Right lobe of liver (tissue), 6 donors: ENCODE measurements around the gene CT45A2. TPM values are rescaled to one million over a fixed set of nuclear protein-coding genes. Genes with fewer than 3 reads are reported as not detected.
"Not testable (repeated sequence)": the region's sequence is repeated elsewhere in the genome, so short reads cannot be mapped to it uniquely, and the experiment has no call there.

Experiments
- ATAC-seq, 4 donors: fragments of 200-7000 bp; cut with Tn5 transposase; one replicate each; pipeline ENCODE4 v1.9.1; 2020; ENCODE audit warnings: mild to moderate bottlenecking in 4 of 4, moderate library complexity in 4 of 4
- DNase-seq, 3 donors: peaks; one replicate each; pipeline ENCODE4 v3.0.0-alpha.2; 2020
- H3K27ac ChIP-seq, 3 donors: fragments of 200-600 bp; one replicate each; pipeline ENCODE4 v1.8.0; 2022
- H3K27me3 ChIP-seq, 2 donors: fragments of 200-600 bp; one replicate each; pipeline ENCODE4 v1.8.0; 2022
- H3K36me3 ChIP-seq, 4 donors: fragments of 200-600 bp; sonication (generic) in 1 of 4; one replicate each; pipeline versions ENCODE4 v1.5.1 to v1.8.0; 2017 to 2022; ENCODE audit warnings: control low read depth in 1 of 4
- H3K4me1 ChIP-seq, 4 donors: fragments of 200-600 bp; sonication (generic) in 1 of 4; one replicate each; pipeline versions ENCODE4 v1.5.1 to v1.8.0; 2017 to 2022; ENCODE audit warnings: control low read depth in 1 of 4
- H3K4me3 ChIP-seq, 3 donors: fragments of 200-600 bp; one replicate each; pipeline ENCODE4 v1.8.0; 2022
- H3K9me3 ChIP-seq, 4 donors: fragments of 200-600 bp; sonication (generic) in 1 of 4; one replicate each; pipeline versions ENCODE4 v1.5.1 to v1.8.0; 2017 to 2022; ENCODE audit warnings: control low read depth in 1 of 4
- WGBS: methylation state at CpG from one replicate; pipeline ENCODE4 v1.1.6; 2018; ENCODE audit warnings: low coverage, low lambda C conversion rate; ENCODE audit not compliant: insufficient coverage; ENCODE audit errors: missing lambda C conversion rate; 5-methylcytosine and 5-hydroxymethylcytosine counted together
- intact Hi-C, 2 donors: fragments of 100-400 bp; cut with DNase I; formaldehyde crosslinking; loops; one replicate each; pipeline versions ENCODE4 v1.11.2 to v1.14.1; 2022
- long read RNA-seq: library from polyadenylated mRNA; unstranded; transcript quantifications from one replicate; pipeline ENCODE4 v2.0.0, GENCODE V29; 2019
- total RNA-seq, 6 experiments: library from RNA; depleted of rRNA in 2 of 6; stranded (reverse); fragments of >200 nt in 2 of 6; fragmentation: NEBNext Ultra II Directional in 3 of 6; extraction: Animal tissue kit (Norgen Biotek cat#: 25700) in 3 of 6; gene quantifications; one replicate each; pipeline versions ENCODE4 v1.1.0 to v1.2.4, GENCODE V29; 2016 to 2023
- donor health status: DM: no; HTN: yes; CAD: no.
- donor health status: DM: no; HTN: no; CAD: no.
- donor health status: DM: no; HTN: no; CAD: no.
- donor health status: DM: no; HTN: yes; CAD: no.
- donor health status: DM: no; HTN: yes; CAD: no.

CT45A2 gene, protein sequence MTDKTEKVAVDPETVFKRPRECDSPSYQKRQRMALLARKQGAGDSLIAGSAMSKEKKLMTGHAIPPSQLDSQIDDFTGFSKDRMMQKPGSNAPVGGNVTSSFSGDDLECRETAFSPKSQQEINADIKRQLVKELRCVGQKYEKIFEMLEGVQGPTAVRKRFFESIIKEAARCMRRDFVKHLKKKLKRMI
- not detected for total RNA-seq
- long read RNA-seq, result 0 reads

GRCh38 chrX:135819912-135820311, at the start of gene CT45A2:
Gene CT45A2, minus strand, starts transcription at chrX:135820012. Its CDS starts 3,747 bp downstream, at chrX:135816265.
- ATAC-seq, DNase-seq, H3K9me3 ChIP-seq, H3K4me3 ChIP-seq, intact Hi-C loops, H3K27ac ChIP-seq, H3K27me3 ChIP-seq, H3K36me3 ChIP-seq, H3K4me1 ChIP-seq: not testable (repeated sequence)
- WGBS, result no CpG with 5 or more reads among the region's 17 CpGs

DNA sequence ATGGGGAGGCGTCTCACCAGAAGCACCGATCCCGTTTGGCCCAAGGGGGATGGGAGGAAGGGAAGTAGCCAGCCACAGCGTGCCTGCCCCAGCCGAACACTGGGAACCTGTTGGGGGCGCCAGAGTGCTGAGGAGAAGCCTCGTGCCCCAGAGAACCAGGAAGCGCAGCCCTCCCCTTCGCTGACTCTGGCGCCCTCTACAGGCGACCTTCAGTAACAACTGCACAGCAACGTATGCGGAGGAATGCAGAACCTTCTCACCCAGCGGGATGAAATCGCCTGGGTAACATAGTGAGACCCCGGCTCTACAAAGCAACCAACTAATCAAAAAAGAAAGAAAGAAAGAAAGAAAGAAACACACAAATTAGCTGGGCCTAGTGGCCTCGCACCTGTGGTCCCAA, 34.6 kb upstream of the CT45A2 start, which contains the start of gene CT45A8:
Gene CT45A8 (minus strand): TSS at position 101 of the 400 bp plus-strand sequence. CDS start 3,755 bp downstream, outside the sequence.
- ATAC-seq, intact Hi-C loops, DNase-seq, H3K4me1 ChIP-seq, H3K4me3 ChIP-seq, H3K27ac ChIP-seq, H3K36me3 ChIP-seq, H3K27me3 ChIP-seq, H3K9me3 ChIP-seq: not testable (repeated sequence)
- WGBS, result no CpG with 5 or more reads among the region's 17 CpGs

DNA sequence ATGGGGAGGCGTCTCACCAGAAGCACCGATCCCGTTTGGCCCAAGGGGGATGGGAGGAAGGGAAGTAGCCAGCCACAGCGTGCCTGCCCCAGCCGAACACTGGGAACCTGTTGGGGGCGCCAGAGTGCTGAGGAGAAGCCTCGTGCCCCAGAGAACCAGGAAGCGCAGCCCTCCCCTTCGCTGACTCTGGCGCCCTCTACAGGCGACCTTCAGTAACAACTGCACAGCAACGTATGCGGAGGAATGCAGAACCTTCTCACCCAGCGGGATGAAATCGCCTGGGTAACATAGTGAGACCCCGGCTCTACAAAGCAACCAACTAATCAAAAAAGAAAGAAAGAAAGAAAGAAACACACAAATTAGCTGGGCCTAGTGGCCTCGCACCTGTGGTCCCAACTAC, 17.4 kb upstream of the CT45A2 start, which contains the start of gene CT45A7:
Gene CT45A7 (minus strand): TSS at position 101 of the 400 bp plus-strand sequence. CDS start 3,747 bp downstream, outside the sequence.
- ATAC-seq, H3K4me1 ChIP-seq, intact Hi-C loops, H3K27me3 ChIP-seq, H3K9me3 ChIP-seq, H3K27ac ChIP-seq, H3K36me3 ChIP-seq, DNase-seq, H3K4me3 ChIP-seq: not testable (repeated sequence)
- WGBS, result no CpG with 5 or more reads among the region's 17 CpGs

DNA sequence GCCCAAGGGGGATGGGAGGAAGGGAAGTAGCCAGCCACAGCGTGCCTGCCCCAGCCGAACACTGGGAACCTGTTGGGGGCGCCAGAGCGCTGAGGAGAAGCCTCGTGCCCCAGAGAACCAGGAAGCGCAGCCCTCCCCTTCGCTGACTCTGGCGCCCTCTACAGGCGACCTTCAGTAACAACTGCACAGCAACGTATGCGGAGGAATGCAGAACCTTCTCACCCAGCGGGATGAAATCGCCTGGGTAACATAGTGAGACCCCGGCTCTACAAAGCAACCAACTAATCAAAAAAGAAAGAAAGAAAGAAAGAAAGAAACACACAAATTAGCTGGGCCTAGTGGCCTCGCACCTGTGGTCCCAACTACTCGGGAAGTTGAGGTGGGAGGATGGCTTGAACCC, 17.1 kb downstream of the CT45A2 start, which contains the start of gene CT45A6:
Gene CT45A6 (minus strand): TSS at position 101 of the 400 bp plus-strand sequence. CDS start 3,794 bp downstream, outside the sequence.
- H3K9me3 ChIP-seq, DNase-seq, H3K27ac ChIP-seq, ATAC-seq, H3K36me3 ChIP-seq, H3K4me1 ChIP-seq, intact Hi-C loops, H3K27me3 ChIP-seq, H3K4me3 ChIP-seq: not testable (repeated sequence)
- no CpG with 5 or more reads among the region's 16 CpGs for WGBS

GRCh38 chrX:135785403-135785802, 34.4 kb downstream of the CT45A2 start, which contains the start of gene CT45A5:
Gene CT45A5, minus strand, starts transcription at chrX:135785503. Its CDS starts 3,774 bp downstream, at chrX:135781729.
- H3K4me3 ChIP-seq, H3K27ac ChIP-seq, H3K36me3 ChIP-seq, H3K27me3 ChIP-seq, H3K9me3 ChIP-seq, DNase-seq, ATAC-seq, intact Hi-C loops, H3K4me1 ChIP-seq: not testable (repeated sequence)
- WGBS, result no CpG with 5 or more reads among the region's 16 CpGs

- H3K27ac ChIP-seq, ATAC-seq, intact Hi-C loops, H3K4me3 ChIP-seq, H3K9me3 ChIP-seq, DNase-seq, H3K27me3 ChIP-seq, H3K4me1 ChIP-seq, H3K36me3 ChIP-seq: not testable (repeated sequence)
- no CpG with 5 or more reads among the region's 17 CpGs for WGBS
Observed at GRCh38 chrX:135768091-135768490, 51.7 kb downstream of the CT45A2 start, which contains the start of gene CT45A3. Gene CT45A3, minus strand, starts transcription at chrX:135768191. Its CDS starts 3,747 bp downstream, at chrX:135764444.

Other genes starting within 250 kb of the CT45A2 start
- gene CT45A1, start 106.4 kb downstream of the CT45A2 start, total RNA-seq, result not detected
- gene CT45A3, start 51.8 kb downstream of the CT45A2 start, total RNA-seq, result not detected
- not detected for gene CT45A5, start 34.5 kb downstream of the CT45A2 start, total RNA-seq
- not detected for gene CT45A6, start 17.2 kb downstream of the CT45A2 start, total RNA-seq
- gene CT45A7, start 17.3 kb upstream of the CT45A2 start, total RNA-seq, result not detected
- gene CT45A8, start 34.5 kb upstream of the CT45A2 start, total RNA-seq, result not detected
- gene CT45A9, start 51.8 kb upstream of the CT45A2 start, total RNA-seq, result not detected
- gene CT45A10, start 73.4 kb upstream of the CT45A2 start, total RNA-seq, result not detected
- not detected for gene SAGE1, start 73.7 kb upstream of the CT45A2 start, total RNA-seq
- gene MMGT1, start 154.0 kb upstream of the CT45A2 start, total RNA-seq, result 1 to 10 TPM; 4.4 to 7.4 (median 6.4) TPM
- gene SLC9A6, start 165.4 kb upstream of the CT45A2 start, total RNA-seq, result 1 to 10 TPM; 3.6 to 7.6 (median 4.9) TPM